ENCODE results near the gene DTYMK. TPM values are rescaled to one million over a fixed set of nuclear protein-coding genes. Genes with fewer than 3 reads are reported as not detected.

The DTYMK gene
- total and polyA plus RNA-seq, 10 of the 15 experiments (the other 5 are each of a cell fraction or from before 2014, with no cell fraction given), result 7.0 to 220 (median 59.3) TPM

DNA sequence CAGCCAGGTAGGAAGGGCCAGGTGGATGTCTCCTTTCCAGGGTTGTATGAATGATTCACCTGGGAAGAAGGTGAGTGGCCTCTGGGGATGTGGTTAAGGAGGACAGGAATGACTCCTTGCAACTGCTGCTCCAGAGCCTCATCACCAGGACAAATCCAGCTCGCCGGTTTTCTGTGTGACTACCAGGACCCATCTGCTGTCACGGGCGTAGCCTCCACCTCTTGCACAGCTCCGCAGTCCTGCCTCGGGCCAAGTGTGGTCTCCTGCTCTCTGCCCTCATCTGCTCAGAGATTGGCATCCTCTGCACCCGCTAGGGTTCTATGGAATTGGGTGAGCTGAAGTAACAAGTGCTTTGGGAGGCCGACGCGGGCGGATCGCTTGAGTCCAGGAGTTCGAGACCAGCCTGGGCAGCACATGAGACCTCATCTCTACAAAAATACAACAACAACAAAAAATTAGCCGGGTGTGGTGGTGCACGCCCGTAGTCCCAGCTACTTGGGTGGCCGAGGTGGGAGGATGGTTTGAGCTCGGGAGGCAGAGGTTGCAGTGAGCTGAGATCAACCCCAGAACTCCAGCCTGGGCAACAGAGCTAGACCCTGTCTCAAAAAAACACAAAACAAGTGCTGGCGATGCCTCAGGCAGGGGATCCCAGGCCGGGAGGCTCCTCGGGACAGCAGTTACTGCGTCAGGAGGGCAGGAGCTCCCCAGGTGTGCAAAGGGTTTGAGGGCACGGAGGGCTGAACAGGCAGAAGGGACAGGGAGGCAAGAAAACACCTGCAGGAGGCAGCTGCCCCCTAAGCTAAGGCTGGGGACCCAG lies 47.0 kb upstream of the DTYMK start:
- H2AFZ ChIP-seq (ENCODE audit: control insufficient read depth, low read depth, low read length), result peak overlapping the region; percentile 87
- no peak for TF ChIP-seq CREB1 (IDR thresholded peaks at IDR 0.05; ENCODE audit: low read depth)
- TF ChIP-seq, protein P1, sequence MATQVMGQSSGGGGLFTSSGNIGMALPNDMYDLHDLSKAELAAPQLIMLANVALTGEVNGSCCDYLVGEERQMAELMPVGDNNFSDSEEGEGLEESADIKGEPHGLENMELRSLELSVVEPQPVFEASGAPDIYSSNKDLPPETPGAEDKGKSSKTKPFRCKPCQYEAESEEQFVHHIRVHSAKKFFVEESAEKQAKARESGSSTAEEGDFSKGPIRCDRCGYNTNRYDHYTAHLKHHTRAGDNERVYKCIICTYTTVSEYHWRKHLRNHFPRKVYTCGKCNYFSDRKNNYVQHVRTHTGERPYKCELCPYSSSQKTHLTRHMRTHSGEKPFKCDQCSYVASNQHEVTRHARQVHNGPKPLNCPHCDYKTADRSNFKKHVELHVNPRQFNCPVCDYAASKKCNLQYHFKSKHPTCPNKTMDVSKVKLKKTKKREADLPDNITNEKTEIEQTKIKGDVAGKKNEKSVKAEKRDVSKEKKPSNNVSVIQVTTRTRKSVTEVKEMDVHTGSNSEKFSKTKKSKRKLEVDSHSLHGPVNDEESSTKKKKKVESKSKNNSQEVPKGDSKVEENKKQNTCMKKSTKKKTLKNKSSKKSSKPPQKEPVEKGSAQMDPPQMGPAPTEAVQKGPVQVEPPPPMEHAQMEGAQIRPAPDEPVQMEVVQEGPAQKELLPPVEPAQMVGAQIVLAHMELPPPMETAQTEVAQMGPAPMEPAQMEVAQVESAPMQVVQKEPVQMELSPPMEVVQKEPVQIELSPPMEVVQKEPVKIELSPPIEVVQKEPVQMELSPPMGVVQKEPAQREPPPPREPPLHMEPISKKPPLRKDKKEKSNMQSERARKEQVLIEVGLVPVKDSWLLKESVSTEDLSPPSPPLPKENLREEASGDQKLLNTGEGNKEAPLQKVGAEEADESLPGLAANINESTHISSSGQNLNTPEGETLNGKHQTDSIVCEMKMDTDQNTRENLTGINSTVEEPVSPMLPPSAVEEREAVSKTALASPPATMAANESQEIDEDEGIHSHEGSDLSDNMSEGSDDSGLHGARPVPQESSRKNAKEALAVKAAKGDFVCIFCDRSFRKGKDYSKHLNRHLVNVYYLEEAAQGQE (IDR thresholded peaks at IDR 0.05; ENCODE audit: low read depth, low read length), result no peak
- TF ChIP-seq EZH2 (IDR thresholded peaks at IDR 0.05; ENCODE audit: borderline replicate concordance, control insufficient read depth, low read depth, low read length), result no peak
- no peak for TF ChIP-seq HCFC1 (IDR thresholded peaks at IDR 0.05; ENCODE audit: low read length)
- 74% methylated on average over 23 of the region's 23 CpGs for WGBS (ENCODE audit: insufficient coverage, insufficient replicate concordance, low lambda C conversion rate, missing lambda C conversion rate)
- no peaks in the 10 kb centered on the region for H3K36me3 ChIP-seq (ENCODE audit: control insufficient read depth in 2 of 2, insufficient read depth in 2 of 2, low read length in 1 of 2)
- RAD21 ChIA-PET (ENCODE audit: unreplicated experiment), result interaction anchor here (0.7 to 2.9 kb wide), 10 partner anchors 30 to 280 kb away, joined by 3 to 14 read pairs (median 3); partner anchors contain the start of genes DTYMK and ING5
- no peaks in the 10 kb centered on the region for H3K9me3 ChIP-seq (replicated peaks; ENCODE audit: control insufficient read depth, insufficient read depth, low read length)
- BruUV-seq (replicated peaks), result TSS peak; percentile 47
- no peak for DNase-seq (ENCODE audit: low read depth, low spot score)
- H3K9ac ChIP-seq (ENCODE audit: control insufficient read depth, insufficient read depth, low read length), result peak overlapping the region; percentile 32; the same call in 1 of the 2 replicates
- no peak overlapping the region; the same call in 1 of the 2 replicates for H3K27ac ChIP-seq (ENCODE audit: control insufficient read depth, insufficient read depth)
- CTCF ChIA-PET, result interaction anchor here (0.7 to 2.7 kb wide), 9 partner anchors 8 to 145 kb away, joined by 3 to 10 read pairs (median 4); partner anchors contain the start of genes DTYMK and ING5
- intact Hi-C loops (cut with micrococcal nuclease; ENCODE audit: unreplicated experiment), result loop anchor here (1.0 to 10.0 kb wide), 4 partner anchors 31 to 148 kb away; partner anchors contain the start of genes DTYMK and ING5
- ATAC-seq, result no peak
- no peaks in the 10 kb centered on the region; the same call in 1 of the 2 replicates for H4K20me1 ChIP-seq (ENCODE audit: control insufficient read depth, insufficient read depth)
- 0 out of 2 replicates have a peak, but pooled peaks cover 3% of the 10 kb centered on the region for H3K4me1 ChIP-seq (ENCODE audit: control insufficient read depth, insufficient read depth, low read length)
- in situ Hi-C loops (cut with MboI), result no loop called here
- H3K27me3 ChIP-seq (replicated peaks in 1 of 2; ENCODE audit: control insufficient read depth in 2 of 2, insufficient read depth in 2 of 2, low read length in 1 of 2), result no peaks in the 10 kb centered on the region
- POLR2A ChIA-PET, result interaction anchor here (1.0 to 3.2 kb wide), 4 partner anchors 31 to 145 kb away, joined by 3 to 19 read pairs (median 6); partner anchors contain the start of genes ING5 and PDCD1
- SMC1A ChIA-PET (ENCODE audit: uncharacterized antibody, unreplicated experiment), result interaction anchor here (1.0 to 2.7 kb wide), 7 partner anchors 8 to 515 kb away, joined by 3 to 11 read pairs (median 4); partner anchors contain the start of genes ING5 and RTP5
- H3K4me3 ChIP-seq, result peak overlapping the region; percentile 61; the same call in 1 of the 2 replicates
- H3K4me2 ChIP-seq (ENCODE audit: control insufficient read depth, insufficient read depth), result peak overlapping the region; percentile 76
- FAIRE-seq, result no peak
- peaks cover 8% of the 10 kb centered on the region for H3K79me2 ChIP-seq (ENCODE audit: control insufficient read depth, insufficient read depth, low read length)

Measured in GM12878 (cell line).